GM18861 (cell line): ENCODE results near the gene FASTKD2.

ENCODE experiments used
- ATAC-seq: cut with Tn5 transposase; IDR thresholded peaks from one replicate; pipeline ENCODE4 v1.9.1; 2021; ENCODE audit not compliant: unreplicated experiment

The FASTKD2 gene

DNA sequence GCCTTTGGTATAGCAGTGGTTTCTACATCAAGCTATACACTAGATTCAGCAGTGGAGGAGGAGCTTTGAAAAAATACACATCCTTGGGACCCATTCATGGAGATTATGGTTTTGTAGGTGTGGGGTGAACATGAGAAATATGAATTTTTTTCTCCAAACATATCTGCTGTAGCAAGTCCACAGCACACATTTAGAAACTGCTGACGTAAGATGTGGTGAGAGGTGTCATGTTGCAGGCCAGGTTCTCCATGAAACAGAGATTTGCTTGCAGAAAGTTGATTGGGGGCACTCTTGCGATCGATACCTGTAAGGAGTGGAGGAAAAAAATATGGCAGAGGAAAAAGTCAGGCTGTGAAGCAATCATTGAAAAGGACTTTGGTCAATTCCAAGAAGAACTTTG is 67.9 kb downstream of the FASTKD2 start:
- no peak for ATAC-seq

DNA sequence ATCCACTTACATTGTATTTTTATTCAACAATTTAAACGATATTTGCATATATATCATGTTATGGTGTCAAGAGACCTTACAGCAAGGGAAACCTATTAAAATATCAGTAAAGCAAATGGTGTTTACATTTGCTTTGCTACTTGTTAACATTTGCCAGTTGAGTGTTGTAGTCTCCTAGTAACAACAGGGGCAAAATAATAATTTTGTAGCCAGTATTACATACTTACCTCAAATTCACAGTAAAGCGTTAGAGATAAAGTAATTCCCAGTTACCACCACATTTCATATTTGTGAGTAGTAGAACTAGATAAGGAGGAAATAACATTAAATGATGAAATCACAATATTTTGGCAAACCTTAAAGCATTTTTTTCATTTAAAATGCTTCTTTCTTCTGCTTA is 71.3 kb downstream of the FASTKD2 start:
- no peak for ATAC-seq

DNA sequence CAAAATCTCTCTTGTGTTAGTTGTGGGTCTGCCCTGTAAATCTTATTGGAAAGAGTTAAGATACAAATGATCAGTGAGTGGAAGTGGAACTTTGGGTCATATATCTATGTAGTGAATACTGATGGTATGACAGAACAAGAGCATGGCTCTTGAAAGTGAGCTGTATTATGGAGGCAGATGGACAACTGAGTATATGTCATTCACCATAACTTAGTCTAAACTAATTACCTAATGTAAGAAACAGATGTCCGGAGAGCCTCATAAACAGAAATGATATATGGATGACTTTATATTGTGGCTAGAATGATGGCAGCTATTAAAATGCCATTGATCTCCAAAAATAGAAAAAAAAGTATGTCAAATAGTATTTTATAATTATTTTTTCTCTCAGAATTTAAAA is 72.4 kb downstream of the FASTKD2 start:
- ATAC-seq = no peak

DNA sequence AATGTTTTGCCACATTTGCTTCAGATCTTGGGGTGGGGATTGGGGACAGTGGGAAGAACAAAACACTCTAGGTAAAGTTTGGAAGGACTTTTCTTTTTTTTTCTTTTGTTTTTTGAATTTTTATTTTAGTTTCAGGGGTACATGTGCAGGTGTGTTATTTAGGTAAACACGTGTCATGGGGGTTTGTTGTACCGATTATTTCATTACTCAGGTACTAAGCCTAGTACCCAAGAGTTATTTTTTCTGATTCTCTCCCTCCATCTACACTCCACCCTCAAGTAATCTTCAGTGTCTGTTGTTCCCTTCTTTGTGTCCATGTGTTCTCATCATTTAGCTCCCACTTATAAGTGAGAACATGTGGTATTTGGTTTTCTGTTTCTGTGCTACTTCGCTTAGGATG is 73.3 kb downstream of the FASTKD2 start:
- no peak for ATAC-seq

DNA sequence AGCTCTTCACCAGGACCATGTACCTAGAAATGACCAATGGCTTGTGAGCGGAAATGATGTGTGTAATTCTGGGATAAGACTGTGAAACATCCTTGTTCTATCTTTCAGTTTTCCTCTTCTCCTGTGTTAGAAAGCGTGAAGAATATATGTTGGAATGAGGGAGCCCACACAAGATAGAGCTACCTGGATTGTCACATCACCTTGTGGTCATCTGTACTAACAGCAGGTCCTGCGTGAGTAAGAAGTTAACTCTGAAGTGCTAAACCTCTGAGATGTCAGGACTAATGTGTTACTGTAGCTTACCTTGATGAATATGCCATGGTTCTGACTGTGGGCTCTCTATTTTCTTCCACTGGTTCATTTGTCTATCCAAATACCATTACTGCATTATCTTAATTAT is 75.6 kb downstream of the FASTKD2 start:
- ATAC-seq = no peak
